Naive B cell (primary cell): Measurements from ENCODE around the gene RUNX2. TPM values are rescaled to one million over a fixed set of nuclear protein-coding genes. Genes with fewer than 3 reads are reported as not detected.
"Not testable (repeated sequence)": the region's sequence is repeated elsewhere in the genome, so short reads cannot be mapped to it uniquely, and the experiment has no call there.

Experiments used
- ATAC-seq, 2 donors: fragments of 150-1000 bp; cut with Tn5 transposase; 2 replicates each; pipeline ENCODE4 v1.10.0; 2021; ENCODE audit warnings: low read depth in 2 of 2, mild to moderate bottlenecking in 2 of 2, moderate library complexity in 2 of 2
- DNase-seq: peaks from one replicate; pipeline ENCODE4 v3.0.0; 2022
- H3K27ac Mint-ChIP-seq, 6 donors: one replicate each; pipeline ENCODE4 v1.8.0; 2020 to 2022; ENCODE audit warnings: mild to moderate bottlenecking in 6 of 6, mixed read lengths in 6 of 6, moderate library complexity in 5 of 6, inconsistent platforms in 2 of 6
- H3K27me3 Mint-ChIP-seq, 3 donors: one replicate each; pipeline ENCODE4 v1.8.0; 2021 to 2022; ENCODE audit warnings: mixed read lengths in 3 of 3, mild to moderate bottlenecking in 1 of 3
- H3K36me3 Mint-ChIP-seq, 2 donors: one replicate each; pipeline ENCODE4 v1.8.0; 2020 to 2022; ENCODE audit warnings: mixed read lengths in 2 of 2, inconsistent platforms in 1 of 2, mild to moderate bottlenecking in 1 of 2
- H3K4me1 Mint-ChIP-seq, 3 donors: one replicate each; pipeline ENCODE4 v1.8.0; 2020 to 2022; ENCODE audit warnings: mixed read lengths in 3 of 3, inconsistent platforms in 1 of 3, mild to moderate bottlenecking in 1 of 3, moderate library complexity in 1 of 3
- H3K4me3 Mint-ChIP-seq, 8 donors: one replicate each; pipeline ENCODE4 v1.8.0; 2020 to 2022; ENCODE audit warnings: mild to moderate bottlenecking in 8 of 8, mixed read lengths in 8 of 8, moderate library complexity in 8 of 8, inconsistent platforms in 2 of 8
- H3K9me3 Mint-ChIP-seq, 7 donors: one replicate each; pipeline ENCODE4 v1.8.0; 2020 to 2022; ENCODE audit warnings: mixed read lengths in 7 of 7, mild to moderate bottlenecking in 5 of 7, inconsistent platforms in 2 of 7, moderate library complexity in 1 of 7
- polyA plus RNA-seq, 6 donors: library from polyadenylated mRNA; unstranded; fragments of 300-500 nt; fragmentation: Illumina TruSeq; gene quantifications; one replicate each; pipeline ENCODE4 v1.2.3, GENCODE V29; 2021; ENCODE audit warnings: low read depth in 6 of 6

RUNX2 gene
- polyA plus RNA-seq: under 1 TPM in 3 of 6 donors, not detected in 3; 0.08 to 0.37 (median 0.16) TPM

DNA sequence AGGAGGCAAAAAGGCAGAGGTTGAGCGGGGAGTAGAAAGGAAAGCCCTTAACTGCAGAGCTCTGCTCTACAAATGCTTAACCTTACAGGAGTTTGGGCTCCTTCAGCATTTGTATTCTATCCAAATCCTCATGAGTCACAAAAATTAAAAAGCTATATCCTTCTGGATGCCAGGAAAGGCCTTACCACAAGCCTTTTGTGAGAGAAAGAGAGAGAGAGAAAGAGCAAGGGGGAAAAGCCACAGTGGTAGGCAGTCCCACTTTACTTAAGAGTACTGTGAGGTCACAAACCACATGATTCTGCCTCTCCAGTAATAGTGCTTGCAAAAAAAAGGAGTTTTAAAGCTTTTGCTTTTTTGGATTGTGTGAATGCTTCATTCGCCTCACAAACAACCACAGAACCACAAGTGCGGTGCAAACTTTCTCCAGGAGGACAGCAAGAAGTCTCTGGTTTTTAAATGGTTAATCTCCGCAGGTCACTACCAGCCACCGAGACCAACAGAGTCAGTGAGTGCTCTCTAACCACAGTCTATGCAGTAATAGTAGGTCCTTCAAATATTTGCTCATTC, at the start of gene RUNX2:
Gene RUNX2 (plus strand): TSS at position 375 of the 567 bp plus-strand sequence. CDS start 397 bp downstream, outside the sequence.
- Mint-ChIP-seq H3K4me3 (no peak within 1 kb of the TSS), H3K27me3 (no peaks in the 10 kb centered on the region), H3K36me3 (no peaks in the 10 kb centered on the region), H3K9me3 (no peaks in the 10 kb centered on the region), H3K4me1 (peaks cover 8 to 16% (median 12%) of the 10 kb centered on the region in 3 donors), H3K27ac (no peak within 1 kb of the TSS)
- ATAC-seq (no peak), DNase-seq (no peak)

DNA sequence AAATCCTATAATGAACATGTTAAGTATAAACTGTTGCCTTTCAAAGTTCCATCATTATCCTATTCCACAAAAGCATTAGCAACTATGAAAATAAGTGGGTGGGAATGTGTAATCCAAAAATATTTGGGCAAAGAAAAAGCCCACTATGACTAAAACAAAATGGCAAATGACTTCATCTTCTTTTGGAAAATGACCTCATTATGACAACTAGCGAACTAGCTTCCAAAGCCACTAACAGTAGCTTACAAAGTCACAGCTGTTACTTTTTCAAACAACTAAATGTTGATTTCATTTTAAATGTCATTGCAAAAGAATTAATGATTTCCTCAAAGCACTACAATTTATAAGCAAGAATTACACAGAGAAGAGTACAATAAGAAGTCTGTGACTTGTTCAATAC, 49.8 kb upstream of the RUNX2 start:
- ATAC-seq (no peak), DNase-seq (no peak)
- H3K27ac Mint-ChIP-seq: no peak overlapping the region
- H3K9me3 Mint-ChIP-seq: peaks cover 0 to 7% (median 6%) of the 10 kb centered on the region in 7 donors
- H3K4me1 Mint-ChIP-seq: no peaks in the 10 kb centered on the region
- H3K36me3 Mint-ChIP-seq: peaks cover 10 to 18% of the 10 kb centered on the region in 2 donors
- no peaks in the 10 kb centered on the region for H3K27me3 Mint-ChIP-seq
- H3K4me3 Mint-ChIP-seq: no peak overlapping the region

DNA sequence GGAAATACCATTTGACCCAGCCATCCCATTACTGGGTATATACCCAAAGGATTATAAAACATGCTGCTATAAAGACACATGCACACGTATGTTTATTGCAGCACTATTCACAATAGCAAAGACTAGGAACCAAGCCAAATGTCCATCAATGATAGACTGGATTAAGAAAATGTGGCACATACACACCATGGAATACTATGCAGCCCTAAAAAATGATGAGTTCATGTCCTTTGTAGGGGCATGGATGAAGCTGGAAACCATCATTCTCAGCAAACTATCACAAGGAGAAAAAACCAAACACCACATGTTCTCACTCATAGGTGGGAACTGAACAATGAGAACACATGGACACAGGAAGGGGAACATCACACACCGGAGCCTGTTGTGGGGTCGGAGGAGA, 41.4 kb upstream of the RUNX2 start:
- peaks cover 0 to 11% (median 4%) of the 10 kb centered on the region in 7 donors for H3K9me3 Mint-ChIP-seq
- not testable (repeated sequence) for H3K27ac Mint-ChIP-seq, DNase-seq, H3K4me1 Mint-ChIP-seq, H3K4me3 Mint-ChIP-seq, ATAC-seq, H3K27me3 Mint-ChIP-seq
- peaks cover 0 to 19% of the 10 kb centered on the region in 2 donors for H3K36me3 Mint-ChIP-seq

- H3K4me3 Mint-ChIP-seq: no peak overlapping the region
- no peaks in the 10 kb centered on the region for H3K27me3 Mint-ChIP-seq
- peak overlapping the region in 2 of 6 donors; percentile 25 to 83 for H3K27ac Mint-ChIP-seq
- peaks cover 1 to 9% of the 10 kb centered on the region in 2 donors for H3K36me3 Mint-ChIP-seq
- ATAC-seq: no peak
- no peak for DNase-seq
- peaks cover 0 to 10% (median 3%) of the 10 kb centered on the region in 7 donors for H3K9me3 Mint-ChIP-seq
- peaks cover 10 to 15% (median 13%) of the 10 kb centered on the region in 3 donors for H3K4me1 Mint-ChIP-seq
Measured at GRCh38 chr6:45289751-45290514, 38.2 kb upstream of the RUNX2 start.

DNA sequence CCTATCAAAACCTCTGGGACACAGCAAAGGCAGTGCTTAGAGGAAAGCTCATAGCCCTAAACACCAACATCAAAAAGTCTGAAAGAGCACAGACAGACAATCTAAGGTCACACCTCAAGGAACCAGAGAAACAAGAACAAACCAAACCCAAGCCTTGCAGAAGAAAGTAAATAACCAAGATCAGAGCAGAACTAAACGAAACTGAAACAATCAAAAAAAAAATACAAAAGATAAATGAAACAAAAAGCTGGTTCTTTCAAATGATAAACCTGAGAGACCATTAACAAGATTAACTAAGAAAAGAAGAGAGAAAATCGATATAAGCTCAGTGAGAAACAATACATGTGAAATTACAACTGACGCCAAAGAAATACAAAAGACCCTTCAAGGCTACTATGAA, 34.8 kb upstream of the RUNX2 start:
- Mint-ChIP-seq H3K4me3 (peak overlapping the region in 1 of 8 donors; percentile 64), H3K27ac (peak overlapping the region in 1 of 6 donors; percentile 57), H3K4me1 (peaks cover 10 to 15% (median 13%) of the 10 kb centered on the region in 3 donors), H3K36me3 (peaks cover 7 to 9% of the 10 kb centered on the region in 2 donors), H3K9me3 (peaks cover 0 to 10% (median 2%) of the 10 kb centered on the region in 7 donors), H3K27me3 (no peaks in the 10 kb centered on the region)
- DNase-seq (no peak), ATAC-seq (no peak)

- not testable (repeated sequence) for DNase-seq, H3K4me3 Mint-ChIP-seq, ATAC-seq, H3K9me3 Mint-ChIP-seq, H3K27me3 Mint-ChIP-seq, H3K27ac Mint-ChIP-seq, H3K36me3 Mint-ChIP-seq
- peaks cover 10 to 15% (median 13%) of the 10 kb centered on the region in 3 donors for H3K4me1 Mint-ChIP-seq
Measured at GRCh38 chr6:45294065-45294701, 33.9 kb upstream of the RUNX2 start.

- Mint-ChIP-seq H3K27me3 (no peaks in the 10 kb centered on the region), H3K27ac (peak overlapping the region in 1 of 6 donors; percentile 74), H3K4me1 (peaks cover 9 to 21% (median 13%) of the 10 kb centered on the region in 3 donors), H3K9me3 (peaks cover 0 to 5% (median 0%) of the 10 kb centered on the region in 7 donors), H3K36me3 (peaks cover 0 to 7% of the 10 kb centered on the region in 2 donors), H3K4me3 (no peak overlapping the region)
- ATAC-seq (no peak), DNase-seq (no peak)
Measured at GRCh38 chr6:45297320-45297719, 30.8 kb upstream of the RUNX2 start.

GRCh38 chr6:45299096-45299581, 29.0 kb upstream of the RUNX2 start:
- H3K4me1 Mint-ChIP-seq: peaks cover 0 to 8% (median 2%) of the 10 kb centered on the region in 3 donors
- peaks cover 0 to 7% of the 10 kb centered on the region in 2 donors for H3K36me3 Mint-ChIP-seq
- ATAC-seq: no peak
- no peak for DNase-seq
- no peak overlapping the region for H3K4me3 Mint-ChIP-seq
- H3K27me3 Mint-ChIP-seq: no peaks in the 10 kb centered on the region
- H3K9me3 Mint-ChIP-seq: peaks cover 0 to 5% (median 0%) of the 10 kb centered on the region in 7 donors
- H3K27ac Mint-ChIP-seq: no peak overlapping the region

DNA sequence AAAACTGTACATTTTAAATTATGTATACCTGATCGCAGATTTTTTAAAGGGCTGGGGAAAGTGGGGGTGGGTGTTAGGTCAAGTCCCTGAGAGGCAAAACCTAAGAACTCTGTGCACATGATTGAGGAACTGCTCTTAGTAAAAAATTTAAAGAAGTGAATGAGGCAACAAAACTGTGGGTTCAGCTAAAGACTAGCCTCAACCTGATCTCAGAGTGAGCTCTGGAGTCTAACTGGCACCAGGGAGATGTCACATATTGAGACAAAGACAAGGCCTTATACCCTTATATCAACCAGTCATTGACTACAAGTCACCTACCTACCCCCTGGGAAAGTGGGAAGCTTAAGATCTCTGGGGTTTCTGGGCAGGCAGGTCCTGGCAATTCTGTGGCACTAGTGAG, 27.4 kb upstream of the RUNX2 start:
- Mint-ChIP-seq H3K4me3 (no peak overlapping the region), H3K27me3 (no peaks in the 10 kb centered on the region), H3K27ac (no peak overlapping the region), H3K4me1 (peaks cover 0 to 5% (median 0%) of the 10 kb centered on the region in 3 donors), H3K36me3 (peaks cover 0 to 5% of the 10 kb centered on the region in 2 donors), H3K9me3 (peaks cover 0 to 2% (median 0%) of the 10 kb centered on the region in 7 donors)
- DNase-seq (no peak), ATAC-seq (no peak)

DNA sequence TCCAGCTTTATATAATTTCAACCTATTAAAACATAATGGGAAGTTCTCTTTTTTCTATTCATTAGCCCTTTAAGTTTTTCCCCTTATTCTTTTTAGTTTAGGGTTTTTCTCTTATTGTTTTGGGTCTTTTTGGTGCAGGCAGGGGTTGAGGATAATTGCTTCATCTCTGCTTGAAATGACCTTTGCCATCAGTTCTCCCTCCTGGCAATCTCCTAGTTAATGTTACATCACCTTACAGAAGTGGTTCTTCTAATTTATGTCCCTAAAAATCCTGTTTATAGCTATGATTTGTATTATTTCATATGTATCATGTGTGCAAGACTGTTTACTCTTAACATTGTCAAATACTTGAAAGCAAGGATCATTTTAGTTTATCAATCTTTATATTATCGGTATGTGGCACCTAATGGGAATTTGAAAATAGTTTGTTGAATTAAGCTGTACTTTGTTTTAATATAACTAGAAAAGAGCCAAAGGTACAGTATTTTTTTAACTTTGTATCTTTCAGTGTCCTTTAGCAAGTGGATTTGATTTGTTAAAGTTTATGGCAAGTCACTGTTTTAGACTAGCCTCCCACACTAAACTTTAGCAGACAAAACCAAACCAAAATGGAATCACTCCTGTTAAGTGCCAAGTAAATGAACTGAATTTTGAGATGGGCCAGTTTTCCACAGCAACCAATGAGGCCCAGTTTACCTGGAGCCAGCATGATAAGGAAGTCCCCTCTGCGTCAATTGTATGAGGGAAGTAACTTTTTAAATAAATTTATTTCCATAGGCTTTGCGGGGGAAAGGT, 26.6 kb upstream of the RUNX2 start:
- Mint-ChIP-seq H3K9me3 (peaks cover 0 to 6% (median 2%) of the 10 kb centered on the region in 7 donors), H3K4me3 (no peak overlapping the region), H3K4me1 (peaks cover 0 to 5% (median 0%) of the 10 kb centered on the region in 3 donors), H3K27ac (peak overlapping the region in 1 of 6 donors; percentile 12), H3K36me3 (peaks cover 0 to 11% of the 10 kb centered on the region in 2 donors), H3K27me3 (no peaks in the 10 kb centered on the region)
- ATAC-seq (no peak), DNase-seq (no peak)

DNA sequence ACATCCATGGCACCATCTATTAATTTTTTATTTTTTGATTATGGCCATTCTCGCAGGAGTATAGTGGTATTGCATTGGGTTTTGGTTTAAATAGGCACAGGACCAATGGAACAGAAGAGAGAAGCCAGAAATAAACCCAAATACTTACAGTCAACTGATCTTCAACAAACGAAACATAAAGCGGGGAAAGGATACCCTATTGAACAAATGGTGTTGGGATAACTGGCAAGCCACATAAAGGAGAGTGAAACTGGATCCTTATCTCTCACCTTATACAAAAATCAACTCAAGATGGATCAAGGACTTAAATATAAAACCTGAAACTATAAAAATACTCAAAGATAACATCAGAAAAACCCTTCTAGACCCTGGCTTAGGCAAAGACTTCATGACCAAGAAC, 25.3 kb upstream of the RUNX2 start:
- H3K4me1 Mint-ChIP-seq: peaks cover 0 to 9% (median 4%) of the 10 kb centered on the region in 3 donors
- no peaks in the 10 kb centered on the region for H3K27me3 Mint-ChIP-seq
- peaks cover 3 to 15% of the 10 kb centered on the region in 2 donors for H3K36me3 Mint-ChIP-seq
- DNase-seq: no peak
- peaks cover 0 to 6% (median 2%) of the 10 kb centered on the region in 7 donors for H3K9me3 Mint-ChIP-seq
- no peak overlapping the region for H3K4me3 Mint-ChIP-seq
- H3K27ac Mint-ChIP-seq: no peak overlapping the region
- ATAC-seq: no peak

DNA sequence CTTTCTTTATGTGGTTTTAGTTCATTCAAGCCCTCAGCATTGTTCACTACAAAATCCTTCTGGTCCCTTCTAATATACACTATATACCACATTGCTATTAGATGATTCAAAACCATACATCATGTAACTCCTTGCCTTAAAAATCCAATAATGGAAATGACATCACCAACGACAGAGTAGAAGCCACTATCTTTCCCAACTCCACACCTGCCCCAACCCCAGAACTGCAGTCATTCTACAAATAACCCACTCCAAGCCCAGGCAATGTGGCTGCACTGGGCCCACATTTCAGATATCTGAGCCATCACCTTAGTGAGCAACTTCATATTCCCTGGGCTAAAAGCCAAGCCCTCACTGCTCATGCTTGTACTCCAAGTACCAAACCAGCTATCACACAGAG, 22.6 kb upstream of the RUNX2 start:
- DNase-seq (no peak), ATAC-seq (no peak)
- H3K9me3 Mint-ChIP-seq: peaks cover 2 to 9% (median 4%) of the 10 kb centered on the region in 7 donors
- no peak overlapping the region for H3K4me3 Mint-ChIP-seq
- peaks cover 6 to 26% of the 10 kb centered on the region in 2 donors for H3K36me3 Mint-ChIP-seq
- peaks cover 12 to 26% (median 24%) of the 10 kb centered on the region in 3 donors for H3K4me1 Mint-ChIP-seq
- no peaks in the 10 kb centered on the region for H3K27me3 Mint-ChIP-seq
- no peak overlapping the region for H3K27ac Mint-ChIP-seq
